Central memory CD4-positive, alpha-beta T cell (primary cell): ENCODE data around the gene OR2G3.

ENCODE experiments used
- DNase-seq: peaks from one replicate; pipeline ENCODE4 v3.0.0; 2022
- total RNA-seq, 3 experiments: gene quantifications; one replicate each; lab custom pipeline; 2026; lab: John Stamatoyannopoulos, UW

The OR2G3 gene
- 0 reads per million in 3 experiments for total RNA-seq

- no peak for DNase-seq
Measured at GRCh38 chr1:247605286-247605685, at the start of gene OR2G3. TSS of gene OR2G3 (plus strand) at chr1:247605586. CDS start at chr1:247605586, 0 bp downstream.

GRCh38 chr1:247557926-247558674 lies 47.3 kb upstream of the OR2G3 start:
- no peak for DNase-seq

GRCh38 chr1:247561711-247562110 lies 43.7 kb upstream of the OR2G3 start:
- no peak for DNase-seq

- DNase-seq, result no peak
Measured at GRCh38 chr1:247562198-247562597, 43.2 kb upstream of the OR2G3 start.

GRCh38 chr1:247574236-247574635 lies 31.1 kb upstream of the OR2G3 start:
- DNase-seq, result no peak

- no peak for DNase-seq
Measured at GRCh38 chr1:247574664-247575063, 30.7 kb upstream of the OR2G3 start.

- DNase-seq, result no peak
Measured at GRCh38 chr1:247576514-247576913, 28.9 kb upstream of the OR2G3 start.

- no peak for DNase-seq
Measured at GRCh38 chr1:247578946-247579460, 26.4 kb upstream of the OR2G3 start.

GRCh38 chr1:247588060-247588459 lies 17.3 kb upstream of the OR2G3 start, which contains the start of gene OR2G2:
TSS of gene OR2G2 (plus strand) at chr1:247588360. CDS start at chr1:247588360, 0 bp downstream.
- no peak for DNase-seq

GRCh38 chr1:247613405-247613804 lies 8.0 kb downstream of the OR2G3 start:
- no peak for DNase-seq

- DNase-seq, result no peak
Measured at GRCh38 chr1:247614625-247615024, 9.2 kb downstream of the OR2G3 start.

- DNase-seq, result no peak
Measured at GRCh38 chr1:247627951-247628350, 22.6 kb downstream of the OR2G3 start.

- DNase-seq, result no peak
Measured at GRCh38 chr1:247638011-247638410, 32.6 kb downstream of the OR2G3 start.

GRCh38 chr1:247638781-247639180 lies 33.4 kb downstream of the OR2G3 start:
- no peak for DNase-seq

- DNase-seq, result no peak
Measured at GRCh38 chr1:247639381-247639981, 34.1 kb downstream of the OR2G3 start.

GRCh38 chr1:247642742-247643141 lies 37.4 kb downstream of the OR2G3 start:
- DNase-seq, result no peak

GRCh38 chr1:247646867-247647266 lies 41.5 kb downstream of the OR2G3 start:
- DNase-seq, result no peak

- DNase-seq, result no peak
Measured at GRCh38 chr1:247647864-247648263, 42.5 kb downstream of the OR2G3 start.

- DNase-seq, result no peak
Measured at GRCh38 chr1:247653040-247653439, 47.7 kb downstream of the OR2G3 start.
